HG03457 (cell line): ENCODE results near the gene TBCK.

Experiments
- ATAC-seq: cut with Tn5 transposase; IDR thresholded peaks from one replicate; pipeline ENCODE4 v1.9.1; 2021; ENCODE audit warnings: moderate number of reproducible peaks; ENCODE audit not compliant: unreplicated experiment

The TBCK gene

GRCh38 chr4:106289737-106290136, 26.3 kb downstream of the TBCK start:
- no peak for ATAC-seq

GRCh38 chr4:106287353-106287969, 28.5 kb downstream of the TBCK start:
- ATAC-seq = no peak

DNA sequence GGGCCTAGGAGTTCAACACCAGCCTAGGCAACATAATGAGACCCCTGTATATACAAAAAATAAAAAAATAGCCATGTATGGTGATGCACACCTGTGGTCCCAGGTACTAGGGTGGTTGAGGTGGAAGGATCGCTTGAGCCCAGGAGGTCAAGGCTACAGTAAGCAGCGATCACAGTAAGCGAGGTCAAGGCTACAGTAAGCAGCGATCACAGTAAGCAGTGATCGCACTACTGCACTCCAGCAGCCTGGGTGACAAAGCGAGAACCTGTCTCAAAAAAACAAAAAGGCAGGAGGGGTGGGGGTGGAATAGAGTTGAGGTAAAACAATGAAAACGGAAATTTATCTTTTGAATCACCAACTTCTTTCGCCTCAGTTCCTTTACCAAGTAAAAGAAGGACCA, 29.4 kb downstream of the TBCK start:
- no peak for ATAC-seq

DNA sequence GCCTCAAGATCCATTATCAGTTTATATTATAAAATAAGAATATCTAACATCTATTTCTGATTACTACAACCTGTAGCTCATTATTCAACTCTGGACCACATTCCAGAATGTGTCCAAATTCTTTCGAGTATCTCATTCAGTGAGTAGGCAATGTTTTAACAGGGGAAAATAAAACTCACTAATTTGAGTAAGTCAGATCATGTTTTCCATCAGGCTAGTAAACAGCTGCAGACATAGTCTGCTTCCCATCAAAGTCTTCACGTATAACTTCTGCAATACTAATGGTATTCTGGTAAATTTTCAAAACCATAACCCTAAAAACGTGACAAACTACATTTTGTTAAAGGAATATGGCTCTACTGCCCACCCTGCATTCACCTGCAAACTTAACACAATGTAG, 31.8 kb downstream of the TBCK start:
- ATAC-seq = no peak

DNA sequence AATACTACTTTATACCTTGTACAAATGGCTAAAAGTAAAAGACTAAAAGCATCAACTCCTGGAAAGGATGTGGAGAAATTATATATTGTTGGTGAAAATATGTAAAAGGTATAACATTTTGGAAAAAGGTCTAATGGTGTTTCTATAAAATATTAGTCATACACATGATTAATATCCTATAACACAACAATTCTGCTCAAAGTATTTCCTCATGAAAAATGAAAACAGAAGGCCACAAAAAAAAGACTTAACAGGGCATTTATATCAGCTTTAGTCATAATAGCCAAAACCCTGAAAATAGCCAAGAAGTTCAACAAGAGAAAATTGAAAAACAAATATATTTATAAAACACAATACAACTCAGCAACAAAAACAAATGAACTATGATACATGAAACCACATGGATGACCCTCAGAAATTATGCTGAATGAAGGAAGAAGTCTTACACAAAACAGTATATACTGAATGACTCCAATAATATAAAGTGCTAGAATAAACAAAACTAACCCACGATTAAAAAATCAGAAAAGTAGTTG, 38.8 kb downstream of the TBCK start:
- no peak for ATAC-seq

- no peak for ATAC-seq
Measured at GRCh38 chr4:106273831-106274230, 42.2 kb downstream of the TBCK start.

DNA sequence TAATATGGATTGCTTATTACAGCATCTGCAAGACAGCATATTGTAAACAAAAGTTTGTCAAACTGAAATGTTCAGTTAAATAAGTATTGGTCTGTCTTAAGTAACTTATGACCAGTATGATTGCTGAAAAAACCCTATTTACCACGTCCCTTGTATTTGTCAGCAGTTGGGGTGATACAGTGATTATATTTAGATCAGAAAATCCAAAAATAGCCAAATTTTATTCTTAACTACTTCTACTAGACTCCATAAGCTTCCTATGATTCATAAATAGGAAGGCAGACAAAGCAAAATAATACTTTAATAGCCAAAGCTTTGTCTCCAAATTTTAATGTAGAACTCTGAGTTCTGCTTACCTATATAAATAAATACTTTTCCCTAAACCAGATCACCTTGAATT, 45.3 kb downstream of the TBCK start:
- ATAC-seq = no peak

GRCh38 chr4:106269711-106270110, 46.3 kb downstream of the TBCK start:
- ATAC-seq = no peak

DNA sequence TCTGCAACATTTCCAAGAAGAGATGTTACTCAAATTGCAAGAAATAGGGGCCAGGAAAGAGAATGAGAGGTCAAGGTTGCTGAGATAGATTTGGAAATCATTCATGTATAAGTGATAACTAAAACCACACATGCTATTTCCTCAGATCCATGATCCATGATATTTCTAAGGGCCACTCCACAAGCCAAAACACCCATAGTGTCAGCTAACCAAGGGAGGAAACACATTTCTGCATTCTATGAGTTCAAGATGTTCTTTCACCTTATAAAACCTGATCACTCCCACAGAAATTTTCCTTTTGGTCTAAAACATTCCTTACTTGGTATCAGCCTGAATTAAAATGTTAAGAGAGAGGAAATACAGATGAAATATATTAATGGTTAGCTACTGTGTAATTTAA, 47.2 kb downstream of the TBCK start:
- ATAC-seq = no peak

DNA sequence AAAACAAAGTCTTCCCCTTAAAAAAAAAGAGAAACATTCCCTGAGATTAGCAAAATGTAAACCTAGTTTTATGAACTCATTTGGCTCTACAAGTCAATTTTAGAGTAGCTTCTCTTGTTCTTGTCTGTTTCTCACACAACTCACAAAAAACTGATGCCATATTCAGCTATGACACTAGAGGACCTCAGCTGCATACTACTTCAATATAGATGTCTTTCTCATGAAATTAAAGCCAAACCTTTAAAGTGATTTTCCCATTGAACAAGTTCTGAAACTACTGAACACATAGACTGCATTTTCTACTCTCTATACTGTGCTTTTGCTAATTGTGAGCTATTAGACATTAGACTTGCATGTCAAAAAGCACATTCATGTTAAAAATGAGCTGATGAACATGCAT, 49.8 kb downstream of the TBCK start:
- ATAC-seq = no peak

GRCh38 chr4:106264331-106264728, 51.7 kb downstream of the TBCK start:
- ATAC-seq = no peak

DNA sequence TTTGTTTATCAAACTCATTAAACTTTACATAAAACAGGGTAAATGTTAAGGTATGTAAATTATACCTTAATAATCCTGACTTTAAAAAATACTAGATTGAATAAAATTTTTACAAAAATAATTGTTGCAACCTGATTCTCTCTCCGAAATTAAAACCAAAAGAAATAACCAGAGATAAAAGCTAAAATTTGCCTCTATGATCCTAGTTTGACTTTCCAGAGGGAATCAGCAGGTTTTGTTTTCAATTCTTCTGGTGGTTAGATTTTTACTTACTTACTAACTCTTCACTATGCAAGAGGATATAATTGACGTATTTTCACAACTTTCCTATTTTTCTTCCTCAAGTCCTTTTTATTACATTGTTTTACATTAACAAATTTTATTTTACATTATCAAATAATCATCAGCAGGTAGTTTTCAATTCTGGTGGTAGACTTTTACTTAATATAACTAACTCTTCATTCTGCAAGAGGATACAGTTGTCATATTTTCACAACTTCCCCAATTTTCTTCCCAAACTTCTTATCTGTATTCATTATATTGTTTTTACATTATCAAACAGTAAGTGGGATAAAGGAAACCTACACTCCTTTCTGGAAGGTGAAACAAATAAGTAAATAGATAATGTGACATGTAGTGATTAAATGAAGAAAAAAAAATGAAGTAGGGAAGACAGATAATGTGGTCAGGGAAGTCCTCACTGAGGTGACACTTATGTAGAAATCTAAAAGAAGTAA, 52.2 kb downstream of the TBCK start:
- no peak for ATAC-seq

DNA sequence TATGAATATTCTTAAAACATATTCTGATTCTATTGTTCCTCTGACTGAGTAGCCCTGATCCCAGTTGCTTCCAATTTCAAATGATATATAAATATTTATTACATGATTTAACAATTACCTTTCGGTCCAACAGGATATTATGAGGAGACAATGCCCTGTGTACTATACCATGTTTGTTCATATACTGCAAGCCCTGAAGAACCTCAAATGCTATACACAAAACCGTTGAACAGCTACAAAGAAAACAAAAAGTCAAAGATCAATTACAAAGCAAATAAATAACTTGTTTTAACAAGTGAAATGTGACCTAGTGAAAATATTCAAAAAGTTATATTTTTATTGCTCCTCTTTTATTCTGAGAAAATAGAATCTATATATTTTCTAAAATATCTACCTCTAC, 54.0 kb downstream of the TBCK start:
- ATAC-seq = no peak

DNA sequence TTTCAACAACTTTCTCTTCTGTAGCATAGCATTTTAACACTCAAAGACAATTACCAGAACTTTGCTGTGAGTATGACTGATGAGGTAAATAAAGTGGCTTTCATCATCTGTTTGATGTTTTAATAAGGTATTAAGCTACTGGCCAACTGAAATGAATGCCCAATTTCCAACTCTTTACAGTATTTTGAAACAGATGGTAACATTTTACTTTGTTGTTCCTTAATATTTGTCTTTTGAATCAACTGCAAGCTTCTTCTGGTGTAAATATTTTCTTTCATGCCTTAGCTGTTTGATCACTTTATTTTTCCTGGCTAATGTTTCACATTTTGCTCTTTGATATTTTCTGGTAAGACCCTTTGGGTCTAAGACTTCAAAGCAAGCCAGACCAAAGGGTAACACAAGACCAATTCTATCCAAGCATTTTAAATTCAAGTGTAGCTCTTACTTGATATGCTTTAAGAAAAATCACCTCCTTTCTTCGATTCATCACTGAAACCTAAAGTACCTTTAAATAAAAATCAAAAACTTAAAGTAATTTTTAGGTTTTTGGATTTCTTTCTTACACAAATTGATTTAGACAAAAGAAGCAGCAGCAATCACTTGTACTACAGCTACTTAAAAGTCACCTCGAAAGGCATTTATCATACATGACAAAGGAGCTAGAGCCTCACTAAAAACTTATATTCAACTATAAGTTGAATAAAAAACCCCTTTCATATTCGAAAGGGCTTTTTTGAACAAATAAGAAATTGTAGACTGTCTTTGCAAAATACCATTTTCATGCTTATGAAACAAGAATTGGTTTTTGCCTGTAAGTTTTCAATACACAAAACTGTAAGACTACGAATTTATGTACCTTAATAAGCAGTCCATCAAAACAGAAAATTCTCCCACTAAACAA, 57.6 kb downstream of the TBCK start:
- no peak for ATAC-seq

DNA sequence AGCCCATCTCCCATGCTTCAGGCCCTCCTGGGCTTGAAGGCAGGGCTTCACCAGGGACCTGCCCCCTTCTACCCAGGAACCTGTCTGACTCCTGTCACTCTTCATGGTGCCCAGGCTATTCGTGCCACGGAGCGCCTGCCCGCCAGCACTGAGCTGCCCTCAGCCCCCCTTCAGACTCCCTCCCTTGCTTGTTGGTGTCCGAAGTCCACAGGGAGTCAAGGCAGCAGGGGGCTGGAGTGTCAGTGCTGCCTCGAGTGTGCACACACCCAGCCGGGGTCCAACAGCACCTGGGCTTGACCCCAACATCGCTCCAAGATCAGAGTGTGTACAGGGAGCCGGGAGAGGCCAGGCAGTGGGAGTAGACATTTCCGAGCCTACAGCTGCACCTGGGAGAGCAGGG, 59.8 kb downstream of the TBCK start:
- ATAC-seq = no peak

GRCh38 chr4:106255195-106255594, 60.8 kb downstream of the TBCK start:
- ATAC-seq = no peak

DNA sequence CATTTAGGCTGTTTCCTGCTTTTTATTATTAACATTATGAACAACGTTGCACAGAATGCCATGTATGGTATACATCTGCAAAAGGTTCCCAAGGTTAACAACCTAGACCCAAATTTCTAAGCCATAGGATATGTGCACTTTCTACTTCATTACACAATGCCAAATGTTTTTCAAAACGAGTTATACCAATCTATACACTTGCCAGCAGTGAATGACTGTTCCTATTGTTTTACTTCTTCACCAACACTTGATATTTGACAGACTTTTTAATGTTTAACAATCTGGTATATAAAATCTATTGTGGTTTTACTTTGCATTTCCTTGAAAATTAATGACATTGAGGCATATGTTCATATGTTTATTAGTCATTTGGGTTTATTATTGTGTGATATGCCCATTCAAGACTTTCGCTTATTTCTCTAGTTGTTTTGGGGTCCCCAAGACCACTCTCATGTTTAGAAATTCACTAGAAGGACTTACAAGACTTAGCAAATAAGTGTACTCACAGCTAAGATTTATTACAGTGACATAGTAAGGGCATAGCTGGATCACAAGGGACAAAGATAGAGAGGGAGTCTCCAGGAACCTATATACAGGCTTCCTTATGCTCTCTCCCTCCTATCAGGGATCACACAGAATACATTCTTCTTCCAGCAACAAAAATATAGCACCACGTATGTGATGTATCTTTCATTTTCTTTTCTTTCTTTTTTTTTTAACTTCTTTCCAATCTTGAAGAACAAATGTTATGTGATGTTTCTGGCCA, 62.5 kb downstream of the TBCK start:
- no peak for ATAC-seq

DNA sequence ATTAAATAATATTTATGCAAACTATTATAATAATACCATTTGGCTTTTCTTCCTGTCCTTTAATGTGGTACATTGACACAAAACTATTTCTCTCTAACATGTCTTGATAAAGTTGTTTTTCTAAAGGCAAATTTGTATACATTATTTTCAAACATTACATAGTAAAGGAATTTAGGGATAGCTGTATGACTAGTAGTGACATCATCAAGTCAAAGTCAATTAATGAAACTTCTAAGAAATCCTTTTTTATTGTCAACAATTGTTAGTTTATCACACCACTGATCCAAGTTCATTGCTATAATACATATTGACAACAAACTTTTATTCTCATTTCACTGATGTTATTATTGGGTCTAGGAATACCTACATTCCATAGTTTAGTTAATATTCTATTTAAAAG, 68.4 kb downstream of the TBCK start:
- ATAC-seq = no peak

DNA sequence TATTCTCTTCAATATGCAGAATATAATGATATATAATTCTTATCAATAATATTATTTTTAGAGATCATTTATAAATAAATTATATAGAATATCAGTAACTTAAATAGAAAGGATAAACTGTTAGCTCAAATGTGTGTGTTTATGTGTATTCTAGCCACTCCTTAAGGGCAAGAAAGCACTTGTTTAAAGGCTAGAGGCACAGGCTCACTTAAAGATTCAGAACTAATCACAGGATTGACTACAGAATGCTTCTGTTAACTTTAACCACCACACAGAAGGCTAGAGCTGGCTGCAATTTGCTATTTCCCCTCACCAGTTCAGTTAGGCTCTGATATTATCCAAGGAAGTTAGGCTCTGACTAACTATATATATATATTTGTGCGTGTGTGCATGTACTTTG, 69.6 kb downstream of the TBCK start:
- no peak for ATAC-seq

- ATAC-seq = no peak
Measured at GRCh38 chr4:106245176-106245575, 70.8 kb downstream of the TBCK start.

DNA sequence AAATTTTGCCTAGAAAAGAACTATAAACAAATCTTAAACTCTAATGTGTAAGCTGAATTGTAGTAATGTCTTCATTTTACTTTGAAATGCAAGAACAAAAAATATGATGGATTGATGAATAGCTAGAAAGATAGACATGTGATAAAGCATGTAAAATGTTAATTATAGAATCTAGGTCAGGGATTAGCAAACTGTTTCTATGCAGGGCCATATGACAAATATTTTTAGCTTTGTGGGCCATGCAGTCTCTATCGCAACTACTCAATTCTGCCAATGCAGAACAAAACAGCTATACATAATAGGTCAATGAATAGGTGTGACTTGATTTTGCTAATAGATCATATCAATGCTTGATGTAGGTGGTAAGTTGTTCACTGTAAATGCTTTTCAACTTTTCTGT, 75.3 kb downstream of the TBCK start:
- no peak for ATAC-seq
